Activated CD4-positive, alpha-beta T cell treated with anti-CD3 and anti-CD28 coated beads for 4 hours (primary cell): Measurements from ENCODE around the gene ITGB8.

ENCODE experiments used
- DNase-seq, 2 donors: peaks; one replicate each; pipeline ENCODE4 v3.0.0-alpha.2; 2020

Gene ITGB8

DNA sequence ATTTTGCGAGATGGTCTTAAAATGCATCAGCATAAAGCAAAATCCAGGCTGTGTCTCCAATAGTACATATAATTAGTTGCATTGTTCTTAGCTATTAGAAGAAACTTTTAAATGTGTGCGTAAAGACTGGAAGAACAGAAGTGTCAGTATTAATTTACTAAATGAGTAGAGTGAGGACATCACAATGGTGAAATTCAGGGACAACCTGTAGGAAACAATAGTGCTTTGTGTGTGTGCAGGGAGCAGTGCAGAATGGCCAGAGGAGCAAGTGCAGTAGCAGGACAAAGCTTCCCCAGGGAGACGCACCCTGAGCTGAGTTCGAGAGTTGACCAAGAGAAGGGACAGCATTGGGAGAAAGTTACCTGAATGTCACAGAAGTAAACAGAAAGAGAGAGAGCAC is 13.7 kb downstream of the ITGB8 start:
- no peak for DNase-seq

DNA sequence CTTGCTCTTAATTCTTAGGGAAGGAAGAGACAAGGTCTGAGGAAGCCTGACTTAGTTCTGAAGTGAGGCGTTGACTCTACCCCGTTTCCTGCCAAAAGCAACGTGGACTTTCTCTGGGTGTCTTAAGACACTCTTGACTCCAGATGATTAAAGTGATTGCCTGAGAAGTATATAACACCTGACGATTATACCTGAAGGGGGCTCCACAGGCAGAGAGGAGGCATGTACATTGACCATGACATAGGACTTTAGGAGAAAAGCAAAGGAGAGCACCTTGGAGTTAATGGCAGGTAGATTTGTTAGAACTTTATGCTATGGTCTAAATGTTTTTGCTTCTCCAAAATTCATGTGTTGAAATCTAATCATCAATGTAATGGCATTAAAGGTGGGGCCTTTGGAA is 15.9 kb downstream of the ITGB8 start:
- no peak for DNase-seq

DNA sequence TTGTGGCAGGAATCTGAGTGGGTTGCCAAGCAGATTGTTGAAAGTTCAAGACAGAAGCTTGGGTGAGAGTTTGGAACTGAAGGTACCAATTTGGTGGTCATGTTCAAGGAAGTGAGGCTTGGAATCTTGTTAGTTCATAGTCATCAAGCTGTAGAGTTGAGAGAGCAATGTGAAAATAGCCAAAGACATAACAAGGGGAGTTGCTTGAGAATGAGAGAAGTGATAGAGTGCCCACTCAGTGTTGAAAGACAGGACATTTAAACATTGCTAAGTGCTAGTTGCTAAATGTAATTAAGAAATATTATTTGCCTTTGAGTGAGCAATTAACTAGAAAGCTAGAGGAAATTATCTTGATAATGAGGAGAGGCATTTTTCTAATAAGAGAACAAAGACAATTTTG is 17.0 kb downstream of the ITGB8 start:
- no peak for DNase-seq

DNA sequence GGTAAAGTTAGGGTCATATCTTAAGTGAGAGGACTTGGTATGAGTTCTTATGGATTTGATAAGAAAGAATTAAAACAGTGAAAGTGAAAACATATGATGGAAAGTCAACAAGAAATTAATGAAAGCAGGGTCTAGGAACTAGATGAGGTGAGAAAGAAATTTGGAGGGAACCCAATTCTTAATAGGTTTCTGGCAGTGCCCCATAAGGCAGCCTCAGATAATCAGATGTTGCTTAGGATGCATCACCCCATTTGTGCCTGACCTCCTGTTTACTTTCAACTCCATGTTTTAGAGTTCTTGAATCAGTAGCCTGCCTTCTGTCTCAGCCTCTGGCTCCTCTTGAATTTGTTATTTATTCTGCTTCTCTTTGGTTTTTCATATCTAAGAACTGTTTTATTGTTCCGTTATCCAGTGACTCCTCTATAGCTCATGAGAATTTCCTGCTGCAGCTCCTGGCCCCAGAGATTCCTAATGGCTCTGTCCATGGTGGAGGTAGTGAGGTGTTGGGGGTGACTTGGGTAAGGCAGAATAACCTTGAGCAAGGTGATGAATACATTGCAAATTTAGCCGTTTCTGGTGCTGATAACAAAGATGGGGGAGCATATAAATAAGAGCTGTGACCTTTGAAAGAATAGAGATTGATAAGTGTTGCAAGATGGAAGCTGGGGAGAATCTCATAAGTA is 17.6 kb downstream of the ITGB8 start:
- no peak for DNase-seq

DNA sequence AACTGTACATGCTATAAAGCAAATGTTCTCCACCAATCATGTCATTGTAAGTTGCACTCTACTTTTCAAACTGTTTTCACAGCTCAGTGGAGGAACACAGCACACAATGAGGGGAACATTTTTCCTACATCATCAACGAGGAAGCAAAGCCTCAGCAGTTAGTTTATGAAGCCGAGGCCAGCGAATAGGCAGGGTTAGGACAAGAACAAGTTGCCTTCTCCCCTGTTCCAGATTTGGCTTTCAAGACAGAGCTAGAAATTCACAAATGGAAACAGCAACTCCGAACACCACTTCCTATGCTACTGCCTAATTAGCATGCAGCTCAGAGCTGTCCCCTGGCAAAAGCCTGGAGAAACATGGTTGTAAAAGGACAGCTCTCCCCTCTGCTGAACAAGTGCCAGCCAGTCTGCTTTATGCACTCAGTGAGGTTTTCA is 19.8 kb downstream of the ITGB8 start:
- no peak for DNase-seq

DNA sequence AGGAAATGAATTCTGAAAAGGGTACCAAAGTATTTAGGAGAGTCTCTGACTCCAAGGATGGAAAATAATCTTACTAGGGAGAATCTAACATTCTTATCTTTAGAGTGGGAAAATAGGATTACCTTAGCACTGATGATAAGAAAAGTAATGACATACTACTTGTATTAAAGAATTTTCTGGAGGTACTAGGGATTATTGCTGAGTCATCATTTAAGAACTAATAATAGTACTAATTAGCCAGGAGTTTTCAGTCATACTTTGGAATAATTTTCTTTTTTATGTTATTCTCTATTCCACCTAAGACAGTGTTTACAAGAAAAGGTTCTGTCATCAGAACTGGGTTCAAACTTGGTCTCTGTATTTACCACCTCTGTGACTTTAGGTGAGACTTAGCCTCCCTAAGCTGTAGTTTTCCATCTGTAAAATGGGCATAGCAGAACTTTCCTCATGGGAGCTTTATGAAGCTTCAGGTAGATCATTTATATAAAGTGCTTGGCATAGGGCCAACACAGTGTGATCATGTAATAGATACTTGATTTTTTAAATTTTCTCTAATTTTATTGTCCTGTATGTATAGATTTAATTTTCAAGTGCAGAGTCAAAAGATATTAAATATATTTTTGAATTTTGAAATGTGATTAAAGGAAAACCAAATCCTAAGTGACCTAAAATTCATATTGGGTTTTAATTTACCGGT is 20.4 kb downstream of the ITGB8 start:
- DNase-seq: no peak

DNA sequence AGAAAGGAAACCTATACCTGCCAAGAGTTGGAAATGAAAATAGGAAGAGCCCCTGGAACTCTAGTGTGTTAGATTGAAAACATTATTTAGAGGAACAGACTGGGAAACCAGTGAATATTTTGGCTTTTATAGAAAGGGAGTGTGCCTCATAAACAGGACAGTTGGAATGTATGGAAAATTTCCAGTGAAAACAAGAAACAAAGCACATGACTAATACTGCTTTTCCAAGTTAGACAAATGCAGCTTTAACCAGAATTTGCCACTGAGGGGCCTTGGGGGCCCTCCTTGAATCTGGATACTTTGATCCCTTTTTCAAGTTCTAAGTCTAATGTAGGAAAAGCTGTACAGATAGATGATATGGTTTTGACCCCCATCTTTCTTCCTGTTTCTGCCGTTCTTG is 21.2 kb downstream of the ITGB8 start:
- no peak for DNase-seq

DNA sequence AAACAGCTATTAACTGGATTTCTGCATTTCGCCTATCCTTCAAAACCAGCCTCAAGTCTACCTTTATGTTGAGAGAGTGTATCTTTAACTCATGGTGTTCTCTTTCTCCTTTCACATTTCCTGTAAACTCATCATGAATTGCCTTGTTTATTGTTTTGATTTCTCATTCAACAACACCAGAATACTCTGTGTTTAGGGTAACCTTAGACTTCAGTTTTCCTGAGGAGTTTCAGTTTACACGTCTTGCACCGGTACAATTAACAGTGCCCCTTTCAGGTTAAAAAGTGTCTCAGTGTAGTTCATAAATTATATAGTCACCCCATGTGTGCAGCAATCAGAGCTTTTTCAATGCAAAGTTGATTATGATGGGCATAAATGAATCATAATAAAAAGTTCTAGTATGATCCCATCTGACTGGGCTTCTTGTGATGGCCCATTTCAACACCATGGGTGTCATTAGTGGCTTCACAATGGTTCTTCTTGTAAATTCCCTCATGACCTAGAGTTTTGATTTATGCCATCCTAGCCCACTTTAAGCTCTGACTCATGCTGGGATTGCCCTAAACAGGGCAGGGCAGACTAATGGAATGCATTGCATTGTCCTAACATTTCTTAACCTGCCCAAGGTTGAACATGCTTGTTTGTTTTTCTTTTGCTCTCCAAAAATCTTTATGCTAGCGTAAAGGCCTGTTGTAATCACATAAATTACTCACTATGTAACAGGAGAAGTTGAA is 22.0 kb downstream of the ITGB8 start:
- DNase-seq: no peak

DNA sequence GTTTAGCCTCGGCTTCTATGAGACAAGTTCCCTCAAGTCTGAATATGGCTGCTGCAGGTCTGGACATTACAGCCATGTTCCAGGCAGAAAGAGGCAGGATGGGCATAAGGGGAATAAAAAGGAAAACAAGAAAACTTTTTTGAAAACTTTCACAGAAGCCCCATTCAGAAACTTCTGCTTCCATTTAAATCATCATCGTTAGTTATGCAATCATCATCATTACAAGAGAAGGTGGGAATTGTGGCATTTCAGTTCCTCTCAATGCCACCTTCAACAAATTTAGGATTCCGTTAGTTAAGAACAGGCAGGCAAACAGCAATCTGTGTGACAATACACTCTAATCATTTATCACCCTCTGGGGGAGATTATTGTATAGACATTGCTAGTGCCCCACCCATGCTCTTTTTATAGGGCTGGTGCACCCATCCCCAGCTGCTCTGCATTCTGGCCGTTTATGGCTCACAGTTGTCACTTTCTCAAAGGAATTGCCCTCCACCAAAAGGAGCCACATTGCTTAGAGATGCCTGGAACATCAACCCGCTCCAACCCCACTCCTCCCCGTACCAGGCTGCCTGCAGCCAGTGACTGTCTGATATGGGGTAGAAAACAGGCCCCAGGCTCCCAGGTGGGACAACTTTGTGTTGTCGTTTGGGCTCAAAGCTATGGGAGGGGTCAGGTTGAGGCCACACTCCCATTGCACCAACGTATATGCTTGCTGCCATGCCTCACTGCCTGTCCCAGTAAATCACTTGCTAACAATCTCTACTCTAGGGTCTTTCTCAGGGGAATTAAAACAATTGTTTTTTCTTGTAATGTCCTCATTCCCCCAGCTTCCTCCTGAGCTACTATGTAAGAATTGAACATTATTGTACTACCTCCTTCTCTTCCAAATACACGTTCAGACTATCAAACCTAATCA is 24.2 kb downstream of the ITGB8 start:
- DNase-seq: no peak

DNA sequence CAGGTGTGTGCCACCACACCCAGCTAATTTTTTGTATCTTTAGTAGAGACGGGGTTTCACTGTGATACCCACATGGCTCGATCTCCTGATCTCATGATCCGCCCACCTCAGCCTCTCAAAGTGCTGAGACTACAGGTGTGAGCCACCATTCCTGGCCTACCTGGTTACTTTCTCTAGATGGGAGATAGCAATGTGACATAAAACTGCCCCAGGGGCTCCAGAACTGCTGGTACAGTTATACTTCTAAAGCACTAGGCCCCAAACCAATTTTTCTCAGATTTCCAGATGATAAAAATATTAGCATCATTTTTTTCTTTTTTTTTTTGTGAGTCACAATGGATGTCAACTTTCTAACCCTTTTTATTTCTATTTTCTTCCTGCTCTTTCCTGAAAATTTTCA is 27.4 kb downstream of the ITGB8 start:
- no peak for DNase-seq

DNA sequence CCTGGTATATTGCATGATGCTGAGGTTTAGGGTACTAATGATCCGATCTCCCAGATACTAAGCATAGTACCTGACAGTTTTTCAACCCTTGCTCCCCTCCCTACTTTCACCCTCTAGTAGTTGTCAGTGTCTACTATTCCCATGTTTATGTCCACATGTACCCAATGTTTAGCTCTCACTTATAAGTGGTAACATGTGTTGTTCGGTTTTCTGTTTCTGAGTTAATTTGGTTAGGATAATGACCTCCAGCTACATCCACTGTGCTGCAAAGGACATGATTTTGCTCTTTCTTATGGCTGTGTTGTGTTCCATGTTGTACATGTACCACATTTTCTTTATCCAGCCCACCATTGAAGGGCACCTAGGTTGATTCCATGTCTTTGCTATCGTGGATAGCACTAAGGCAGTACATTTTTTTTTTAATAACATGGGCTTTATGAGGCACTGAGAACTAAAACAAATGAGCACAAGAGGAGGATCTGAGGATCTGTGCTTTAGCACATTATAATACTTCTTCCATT is 28.1 kb downstream of the ITGB8 start:
- no peak for DNase-seq

DNA sequence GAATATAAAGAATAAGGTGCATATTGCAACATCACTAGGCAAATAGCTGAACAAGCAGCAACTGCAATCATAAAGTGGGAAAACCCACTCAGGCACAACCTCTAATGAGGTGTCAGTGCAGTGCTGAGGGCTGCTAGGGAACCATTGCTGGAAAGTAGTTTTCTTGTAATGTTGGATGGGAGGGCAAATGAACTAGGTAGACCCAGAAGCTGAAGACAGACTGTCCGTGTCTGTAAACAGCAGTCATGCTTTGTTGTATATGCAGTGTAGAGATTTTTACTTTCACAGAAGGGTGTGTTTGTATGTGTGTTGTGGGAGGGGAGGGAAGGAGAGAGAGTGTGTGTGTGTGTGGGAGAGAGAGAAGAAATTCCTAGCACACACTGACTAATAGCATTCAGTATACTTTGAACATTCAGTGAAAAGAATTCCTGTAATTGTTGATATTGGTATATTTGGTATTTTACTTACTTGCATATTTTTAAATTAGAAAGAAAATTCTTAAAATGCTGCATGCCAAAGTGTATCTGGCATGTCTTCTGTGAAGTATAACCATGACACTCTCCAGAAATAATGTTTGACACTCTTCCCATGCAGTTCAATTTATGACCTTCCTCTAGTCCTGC is 28.8 kb downstream of the ITGB8 start:
- DNase-seq: no peak

DNA sequence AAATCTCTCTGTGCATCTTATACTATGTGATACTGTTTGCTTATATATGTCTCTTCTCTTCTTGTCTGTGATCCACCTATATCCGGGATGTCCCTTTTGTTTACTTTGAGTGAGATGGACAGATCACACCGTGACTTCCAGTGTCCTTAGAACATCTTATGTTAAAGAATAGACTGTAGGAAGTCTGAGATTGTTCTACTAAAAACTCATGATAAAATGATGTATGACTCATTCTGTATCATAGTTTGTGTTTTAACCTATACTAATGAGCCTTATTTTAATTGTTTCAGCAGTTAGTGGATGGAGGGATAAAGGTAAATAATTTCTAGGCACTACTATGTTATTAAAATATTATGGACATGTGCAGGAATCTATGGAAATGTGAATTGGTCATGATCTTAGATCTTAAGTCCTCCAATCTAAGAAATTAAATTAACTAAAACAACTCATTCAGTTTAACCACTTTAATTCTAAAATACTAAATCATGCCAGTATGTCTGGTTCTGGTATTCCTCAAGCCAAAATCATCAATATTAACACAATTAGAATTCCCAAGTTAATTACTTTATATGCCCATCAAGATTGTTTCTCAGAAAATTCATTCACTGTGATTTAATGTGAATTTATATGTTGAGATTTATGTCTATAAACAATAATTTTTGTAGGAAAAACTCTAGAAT is 32.0 kb downstream of the ITGB8 start:
- no peak for DNase-seq

DNA sequence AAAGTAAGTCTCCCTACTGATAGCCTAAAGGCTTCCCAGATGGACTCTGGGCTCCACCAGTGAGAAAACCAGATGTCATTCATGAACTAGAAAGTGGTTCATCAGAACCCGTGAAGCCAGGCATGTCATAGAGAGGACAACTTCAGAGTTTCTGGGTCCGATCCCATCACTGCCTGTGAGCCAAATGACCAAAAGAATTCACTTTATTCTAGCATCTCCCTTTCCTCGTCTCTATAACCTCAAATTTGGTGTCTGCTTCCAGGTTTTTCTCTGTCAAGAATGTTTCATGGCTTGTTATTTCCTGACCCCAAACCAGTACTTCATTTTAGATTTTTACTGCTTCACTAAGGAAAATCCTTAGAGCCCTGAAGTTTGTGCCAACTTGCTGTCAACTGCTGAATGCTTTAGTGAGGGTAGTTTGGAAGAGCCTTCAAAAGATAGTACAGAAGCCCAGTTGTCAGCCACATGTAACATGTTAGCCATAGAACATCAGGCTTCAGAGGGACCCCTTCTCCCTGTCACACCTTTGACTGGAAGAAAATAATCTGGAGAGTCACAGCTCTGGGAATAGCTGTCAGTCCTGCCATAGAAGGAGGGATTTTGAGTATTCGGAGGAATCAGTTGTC is 34.0 kb downstream of the ITGB8 start:
- no peak for DNase-seq

DNA sequence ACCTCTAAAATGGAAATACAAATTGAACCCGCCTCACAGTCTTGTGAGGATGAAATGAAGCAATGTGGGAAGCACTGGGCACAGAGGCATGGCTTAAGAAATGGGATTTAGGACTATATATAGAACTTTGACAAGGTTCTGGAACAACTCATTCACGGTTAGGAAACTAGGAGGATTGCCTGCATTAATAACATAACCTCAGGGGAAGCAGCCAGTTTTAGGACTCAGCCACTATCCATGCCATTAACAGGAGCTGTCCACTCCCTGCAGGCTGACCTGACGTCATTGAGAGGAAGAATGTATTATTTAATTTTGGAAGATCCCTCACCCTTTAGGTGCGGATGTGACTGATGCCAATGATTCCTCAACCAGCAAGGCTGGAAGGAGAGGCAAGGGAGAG is 34.8 kb downstream of the ITGB8 start:
- no peak for DNase-seq

DNA sequence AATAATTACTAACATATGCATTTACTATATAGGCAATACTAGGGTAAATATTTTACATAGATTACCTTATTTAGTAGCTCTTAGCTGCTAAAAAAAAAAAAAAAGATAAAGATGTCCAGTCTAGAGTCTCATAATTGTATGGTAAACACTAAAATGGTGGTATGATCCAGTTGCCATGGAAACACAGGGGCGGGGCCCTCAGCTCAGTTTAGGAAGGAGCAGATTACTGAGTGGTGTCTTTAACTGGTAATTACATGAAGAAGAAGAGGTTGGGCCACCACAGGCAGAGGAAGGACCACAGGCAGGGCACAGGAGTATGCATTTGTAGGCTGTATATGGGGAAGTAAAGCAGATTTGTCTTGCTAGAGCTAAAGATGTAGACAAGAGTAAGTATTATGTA is 43.7 kb downstream of the ITGB8 start:
- no peak for DNase-seq

DNA sequence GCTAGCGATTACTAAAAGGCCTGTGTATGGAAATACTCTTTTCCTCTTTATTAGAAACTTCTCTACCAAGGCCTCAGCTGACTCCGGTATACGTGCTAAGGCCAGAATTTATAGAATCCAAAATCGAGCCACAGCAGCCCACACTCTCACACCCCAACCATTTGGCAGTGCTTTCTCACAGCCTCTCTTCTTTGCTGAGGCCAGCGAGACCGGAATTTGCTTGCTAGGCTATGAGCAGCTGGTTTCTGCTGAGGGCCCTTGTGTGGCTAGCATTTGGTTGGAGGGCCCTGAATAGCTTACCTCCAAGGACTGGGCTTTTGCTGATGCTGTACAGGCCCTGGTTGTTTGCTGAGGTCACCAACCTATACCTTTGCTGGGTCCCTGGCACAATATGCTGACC is 46.1 kb downstream of the ITGB8 start:
- DNase-seq: no peak

DNA sequence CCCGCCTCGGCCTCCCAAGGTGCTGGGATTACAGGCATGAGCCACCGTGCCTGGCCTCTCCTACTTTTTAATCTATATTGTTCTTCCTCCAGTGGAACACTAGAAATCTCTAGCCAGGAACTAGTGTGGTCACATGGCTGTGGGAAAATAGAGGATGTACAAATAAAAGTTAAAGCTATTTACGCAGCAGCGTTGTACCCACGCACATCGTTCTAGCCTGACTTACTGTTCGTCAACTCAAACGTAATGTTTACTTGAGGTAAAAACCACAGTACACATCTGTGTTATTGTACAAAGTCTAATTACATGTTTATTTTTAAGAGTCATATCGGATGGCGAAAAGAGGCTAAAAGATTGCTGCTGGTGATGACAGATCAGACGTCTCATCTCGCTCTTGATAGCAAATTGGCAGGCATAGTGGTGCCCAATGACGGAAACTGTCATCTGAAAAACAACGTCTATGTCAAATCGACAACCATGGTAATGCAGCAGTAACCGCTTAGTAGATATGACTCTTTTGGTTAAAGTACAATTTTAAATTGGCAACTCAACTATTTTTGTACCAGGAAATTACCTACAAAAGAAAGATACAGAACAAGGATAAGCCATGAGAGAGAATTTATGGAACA is 50.8 kb downstream of the ITGB8 start:
- DNase-seq: no peak

DNA sequence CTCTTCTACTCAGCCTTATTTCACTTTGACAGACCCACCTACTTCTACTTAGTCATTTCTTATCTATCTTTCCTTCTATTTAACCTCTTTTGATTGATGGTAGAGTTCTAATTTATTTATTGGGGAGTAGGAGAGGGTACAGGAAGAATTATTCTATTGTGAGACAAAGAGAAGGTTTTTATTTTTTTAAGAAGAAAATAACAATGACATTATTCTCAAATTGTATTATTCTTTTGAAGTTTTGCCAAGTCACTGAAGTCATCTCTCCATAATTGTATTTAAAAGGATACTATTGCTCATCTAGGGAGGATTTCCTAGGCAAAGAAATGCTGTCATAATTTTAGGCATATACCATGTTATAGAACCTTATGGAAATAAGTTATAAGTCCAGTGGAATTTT is 52.7 kb downstream of the ITGB8 start:
- DNase-seq: no peak

DNA sequence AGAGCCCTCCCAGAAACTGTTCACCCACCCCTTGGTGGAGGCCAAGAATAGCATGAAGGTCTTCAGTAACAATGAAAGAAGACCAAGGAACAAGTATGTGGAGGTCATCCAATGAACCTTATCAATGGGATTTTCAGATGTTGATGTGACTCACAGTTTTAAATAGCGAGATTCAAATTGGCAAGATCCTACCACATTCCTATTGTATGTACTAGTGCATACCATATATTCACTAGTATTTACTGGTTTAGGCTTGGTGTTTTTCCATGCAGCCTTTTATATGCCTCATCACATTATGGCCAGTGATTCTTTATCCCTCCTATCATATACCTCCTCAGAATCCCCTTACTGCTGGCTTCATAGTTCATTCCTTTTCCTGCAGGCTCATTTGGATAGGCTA is 54.4 kb downstream of the ITGB8 start:
- no peak for DNase-seq

DNA sequence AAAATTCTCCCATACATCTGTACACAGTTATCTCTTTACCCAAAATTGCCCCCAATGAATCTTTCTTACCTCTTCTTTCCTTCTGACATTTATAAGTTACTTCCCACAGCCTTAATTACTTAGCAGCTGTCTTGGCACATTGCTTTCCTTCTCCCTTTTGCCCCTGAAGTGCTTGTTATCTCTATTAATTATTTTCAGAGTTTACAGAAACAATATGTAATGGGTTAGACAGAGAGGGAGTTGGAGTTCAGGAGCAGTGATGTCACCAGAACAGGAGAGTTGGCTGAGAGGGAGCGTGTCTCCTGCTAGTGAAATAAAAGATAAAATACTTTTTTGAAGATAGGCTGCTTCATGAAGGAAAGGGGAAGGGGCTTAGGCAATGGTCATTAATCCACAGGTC is 57.4 kb downstream of the ITGB8 start:
- DNase-seq: no peak
